Endometrial microvascular endothelial cells (primary cell): Measurements from ENCODE around the gene PRPF31. TPM values are rescaled to one million over a fixed set of nuclear protein-coding genes. Genes with fewer than 3 reads are reported as not detected.

ENCODE experiments used
- in situ Hi-C: cut with HindIII; loops from 2 replicates; pipeline ENCODE4 v1.10.0; 2017; ENCODE audit warnings: low sequenced_read_pairs, low pct_unique_long_range_greater_than_20kb; ENCODE audit errors: inconsistent ontology term
- total RNA-seq: library from RNA; depleted of rRNA; stranded (reverse); fragments of >200 nt; gene quantifications from one replicate; pipeline ENCODE4 v1.2.3, GENCODE V29; 2015; ENCODE audit errors: inconsistent ontology term

Gene PRPF31
- total RNA-seq, 1 donor from 2014 or later: 127 TPM

DNA sequence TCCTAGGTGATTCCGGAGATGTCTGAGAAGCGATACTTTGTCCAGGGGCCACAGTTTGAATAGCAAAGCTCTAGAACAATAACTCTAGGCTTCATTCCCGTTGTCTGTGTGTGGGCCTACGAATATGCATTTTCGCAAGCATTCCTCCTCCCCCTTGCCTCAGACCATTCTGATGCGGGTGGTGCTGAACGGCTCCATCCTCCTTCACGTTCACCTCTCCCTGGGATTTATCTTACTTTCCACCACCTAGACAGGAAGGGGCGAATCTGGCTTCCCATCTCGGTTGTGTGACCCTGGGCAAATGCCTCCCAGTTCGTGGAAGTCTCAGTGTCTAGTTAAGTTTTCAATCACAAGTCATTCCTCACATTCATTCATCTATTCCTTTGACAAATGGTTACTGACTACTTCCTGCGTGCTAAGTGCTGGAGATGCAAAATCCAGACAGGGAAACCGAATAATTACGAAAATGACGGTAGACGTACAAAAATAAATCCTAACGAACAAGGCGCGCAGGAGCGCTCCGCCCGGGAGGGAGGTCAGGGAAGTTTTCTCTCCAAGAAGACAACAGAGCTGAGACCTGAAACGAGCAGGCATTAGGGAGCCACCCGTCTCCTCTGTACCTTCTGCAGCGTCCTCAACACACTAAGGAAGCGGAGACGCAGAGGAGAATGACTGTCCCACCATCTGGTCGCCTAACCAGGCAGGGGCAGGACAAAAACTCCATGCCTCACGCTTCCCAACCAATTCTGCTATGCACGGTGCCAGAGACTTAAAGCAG is 20.7 kb downstream of the PRPF31 start:
- in situ Hi-C loops: no loop called here

DNA sequence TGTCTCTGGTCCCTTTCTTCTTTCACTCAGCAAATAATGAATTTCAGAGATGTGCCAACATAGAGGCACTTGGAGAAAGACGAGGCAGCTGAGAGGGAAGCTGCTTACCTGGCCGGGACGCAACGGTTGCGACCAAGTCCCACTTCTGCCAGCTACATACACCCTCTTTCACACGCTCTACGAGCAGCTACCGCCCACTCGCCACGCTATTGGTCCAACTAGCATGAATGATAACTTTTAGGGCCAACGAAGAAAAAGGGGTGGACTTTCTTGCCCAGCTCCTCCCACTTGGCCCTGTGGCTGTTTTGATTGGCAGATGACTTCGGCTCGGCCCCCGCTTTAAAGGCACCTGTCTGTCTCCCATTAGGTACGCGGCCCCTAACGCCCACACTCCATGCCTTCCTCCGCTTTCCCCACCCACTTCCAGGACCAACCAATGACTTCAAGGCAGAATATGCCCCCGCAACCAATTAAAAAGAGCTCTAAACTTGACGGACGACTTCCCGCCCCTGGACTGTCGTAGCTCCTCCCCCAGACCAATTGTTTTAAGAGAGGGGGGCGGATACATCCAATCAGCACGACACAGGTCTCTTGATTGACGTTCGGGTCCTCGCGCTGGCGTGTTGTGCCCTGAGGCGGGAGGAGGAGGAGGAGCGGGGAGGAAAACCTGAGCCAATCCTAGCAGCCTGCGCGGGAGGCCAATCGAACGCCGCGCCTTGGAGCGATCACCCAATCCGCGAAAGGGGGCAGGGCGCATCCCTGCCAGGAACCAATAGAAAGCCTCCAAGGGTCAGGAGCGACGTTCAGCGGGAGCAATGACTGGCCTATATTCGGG is 21.5 kb downstream of the PRPF31 start:
- in situ Hi-C loops: no loop called here

DNA sequence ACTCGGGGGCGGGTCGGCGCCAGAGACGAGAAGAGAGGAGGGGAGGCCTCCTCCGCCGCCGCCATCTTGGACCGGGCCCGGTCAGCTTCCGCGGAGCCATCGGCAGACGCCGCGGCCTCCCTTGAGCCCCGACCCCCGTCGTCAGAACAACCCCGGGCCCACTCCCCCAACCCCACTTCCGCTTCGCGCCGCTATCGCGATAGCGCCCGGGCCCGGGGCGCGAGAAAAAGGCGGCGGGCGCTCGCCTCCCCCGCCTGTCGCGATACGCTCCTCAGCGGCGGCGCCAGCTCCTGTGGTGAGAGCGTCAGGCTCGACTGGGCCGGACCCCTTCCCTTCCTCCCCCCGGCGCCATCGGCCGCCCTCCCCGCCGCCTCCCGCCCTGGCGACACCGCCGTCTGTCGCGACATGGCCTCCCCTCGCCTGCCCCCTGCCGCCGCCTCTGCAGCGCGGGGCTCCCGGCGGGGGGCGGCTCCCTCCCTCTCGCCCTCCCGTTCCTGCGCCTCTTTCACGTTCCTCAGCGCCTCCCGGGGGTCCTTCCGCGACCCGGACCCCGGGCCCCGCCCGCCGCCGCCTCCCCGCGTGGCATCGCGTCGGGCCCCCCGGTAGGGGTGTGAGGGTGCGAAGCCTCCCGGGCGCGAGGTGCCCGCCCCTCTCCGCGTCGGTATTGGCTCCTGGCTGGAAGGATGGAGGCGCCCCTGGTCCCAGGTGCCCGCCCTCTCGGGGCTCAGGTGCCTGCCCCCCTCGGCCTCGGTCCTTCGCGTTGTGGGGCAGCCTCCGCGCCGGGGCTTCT is 22.3 kb downstream of the PRPF31 start, which contains the start of gene CNOT3:
Gene CNOT3, plus strand, starts transcription at position 64 of the 790 bp plus-strand sequence. CDS start 5,217 bp downstream, outside the sequence.
- in situ Hi-C loops: no loop called here

DNA sequence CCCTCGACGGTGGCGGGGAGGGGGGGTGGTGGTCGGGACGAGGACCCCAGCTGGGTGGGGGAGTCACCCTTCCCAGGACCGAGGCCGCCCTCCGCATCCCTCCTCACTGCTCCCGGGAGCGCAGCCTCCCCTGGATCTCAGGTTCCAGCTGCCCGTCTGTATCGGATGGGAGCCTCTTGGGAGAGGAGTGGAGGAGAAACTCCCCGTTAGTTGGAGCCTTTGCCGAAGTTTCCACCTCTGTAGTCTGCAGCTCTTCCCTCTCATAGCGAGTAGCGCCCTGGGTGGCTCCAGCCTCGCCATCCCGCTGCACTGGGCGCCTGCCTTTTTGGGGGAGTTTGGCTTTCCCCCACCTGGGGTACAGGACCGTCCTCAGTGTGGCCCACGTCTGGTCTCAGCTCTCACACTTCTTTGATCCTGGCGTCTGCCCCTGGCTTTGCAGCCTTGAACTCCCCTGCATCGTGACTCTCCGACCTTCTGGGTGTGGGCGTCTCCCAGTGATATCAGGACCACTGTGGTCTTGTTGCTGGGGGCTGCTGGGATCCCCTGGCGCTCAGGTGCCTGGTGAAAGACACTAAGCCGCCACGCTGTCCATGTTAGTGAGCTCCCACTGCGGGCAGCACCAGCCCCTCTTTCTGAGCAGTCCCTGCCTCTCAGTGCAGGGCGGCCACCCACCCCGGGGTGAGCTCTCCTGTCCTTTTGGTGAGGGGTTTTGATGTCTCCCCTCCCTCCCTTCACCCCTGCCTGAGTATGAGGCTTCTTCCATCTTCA is 23.1 kb downstream of the PRPF31 start:
- in situ Hi-C loops: no loop called here

DNA sequence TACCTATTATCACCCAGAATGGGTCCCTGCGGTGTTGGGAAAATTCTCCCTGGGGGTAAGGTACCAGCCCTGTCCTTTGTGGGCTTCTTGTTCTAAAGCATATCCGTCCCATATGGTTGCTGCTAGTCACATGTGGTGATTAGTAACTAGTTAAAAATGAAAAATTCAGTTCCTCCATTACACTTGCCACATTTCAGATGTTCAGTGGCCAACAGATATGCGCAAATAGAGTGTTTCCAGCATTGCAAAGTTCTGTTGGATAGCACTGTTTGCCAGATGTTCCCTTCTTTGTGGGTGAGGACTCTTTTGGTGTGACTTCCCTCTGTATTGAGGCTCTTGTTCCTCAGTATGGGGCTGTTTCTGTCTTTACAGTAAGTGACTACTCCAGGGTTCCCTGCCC is 25.8 kb downstream of the PRPF31 start:
- in situ Hi-C loops: no loop called here

DNA sequence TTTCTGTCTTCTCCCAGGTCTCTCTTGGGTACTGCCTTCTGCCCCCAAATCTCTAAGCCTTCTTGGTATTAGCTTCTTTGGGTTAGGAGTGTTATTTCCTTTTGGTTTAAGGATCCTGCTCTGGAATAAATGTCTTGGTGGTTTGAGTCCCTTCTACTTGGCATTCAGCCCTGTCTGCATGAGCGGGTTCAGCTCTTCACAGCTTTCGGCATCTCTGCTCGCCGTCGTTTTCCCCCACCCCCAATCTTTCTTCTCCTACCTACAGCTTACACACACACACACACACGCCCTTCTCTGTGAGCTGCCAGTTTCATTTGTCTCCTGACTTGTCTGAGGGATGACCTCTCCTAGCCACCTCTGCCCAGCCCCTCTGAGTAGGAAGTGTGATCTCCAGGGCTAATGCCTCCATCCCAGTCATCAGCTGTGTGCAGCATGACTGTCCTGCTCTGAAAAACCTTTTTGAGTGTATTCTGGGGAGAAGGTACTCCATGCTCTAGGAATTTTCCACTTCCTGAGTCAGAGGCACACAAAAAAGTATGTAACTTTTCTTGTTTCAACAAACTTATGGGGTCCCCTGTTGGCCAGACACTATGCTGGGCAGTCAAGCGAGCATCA is 26.7 kb downstream of the PRPF31 start:
- in situ Hi-C loops: no loop called here

DNA sequence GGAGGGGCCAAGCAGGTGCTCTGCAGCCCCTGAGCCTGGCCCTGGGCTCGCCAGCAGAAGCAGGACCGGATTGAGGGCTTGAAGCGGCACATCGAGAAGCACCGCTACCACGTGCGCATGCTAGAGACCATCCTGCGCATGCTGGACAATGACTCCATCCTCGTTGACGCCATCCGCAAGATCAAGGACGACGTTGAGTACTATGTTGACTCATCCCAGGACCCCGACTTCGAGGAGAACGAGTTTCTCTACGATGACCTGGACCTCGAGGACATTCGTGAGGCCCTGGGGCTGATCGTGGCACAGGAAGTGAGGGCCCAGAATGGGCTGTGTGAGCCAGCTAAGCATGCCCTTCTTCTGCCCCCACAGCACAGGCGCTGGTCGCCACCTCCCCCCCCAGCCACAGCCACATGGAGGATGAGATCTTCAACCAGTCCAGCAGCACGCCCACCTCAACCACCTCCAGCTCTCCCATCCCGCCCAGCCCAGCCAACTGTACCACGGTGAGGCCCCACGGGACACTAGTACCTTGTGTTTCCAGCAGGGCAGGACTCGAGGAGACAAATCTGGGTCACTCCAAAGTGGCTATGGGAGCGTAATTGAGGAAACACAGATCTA is 30.1 kb downstream of the PRPF31 start:
- in situ Hi-C loops: no loop called here

DNA sequence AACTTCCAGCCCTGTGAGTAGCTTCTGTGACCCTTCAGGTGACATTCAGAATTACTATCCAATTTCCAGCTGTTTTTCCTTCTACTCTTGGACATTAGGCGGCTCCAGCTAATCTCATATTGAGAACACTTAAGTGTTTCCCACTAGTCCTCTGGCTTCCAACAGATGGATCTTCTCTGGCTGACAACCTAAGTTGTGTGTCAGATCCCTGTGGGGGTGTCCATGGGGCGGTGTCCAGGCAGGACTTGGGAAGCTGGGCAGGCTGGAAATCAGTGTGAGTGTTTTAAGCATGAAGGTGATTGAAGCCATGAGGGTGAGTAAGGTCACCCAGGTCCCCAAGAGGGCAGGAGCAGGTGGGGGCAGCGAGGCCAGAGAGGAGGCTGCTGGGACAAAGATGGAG is 32.1 kb downstream of the PRPF31 start:
- in situ Hi-C loops: no loop called here

DNA sequence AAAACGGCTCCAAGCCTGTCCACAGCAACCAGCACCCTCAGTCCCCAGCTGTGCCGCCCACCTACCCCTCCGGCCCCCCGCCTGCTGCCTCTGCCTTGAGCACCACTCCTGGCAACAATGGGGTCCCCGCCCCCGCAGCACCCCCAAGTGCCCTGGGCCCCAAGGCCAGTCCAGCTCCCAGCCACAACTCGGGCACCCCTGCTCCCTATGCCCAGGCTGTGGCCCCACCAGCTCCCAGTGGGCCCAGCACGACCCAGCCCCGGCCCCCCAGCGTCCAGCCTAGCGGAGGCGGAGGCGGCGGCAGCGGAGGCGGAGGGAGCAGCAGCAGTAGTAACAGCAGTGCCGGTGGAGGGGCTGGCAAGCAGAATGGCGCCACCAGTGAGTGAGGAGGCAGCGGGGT is 32.6 kb downstream of the PRPF31 start:
- in situ Hi-C loops: no loop called here

DNA sequence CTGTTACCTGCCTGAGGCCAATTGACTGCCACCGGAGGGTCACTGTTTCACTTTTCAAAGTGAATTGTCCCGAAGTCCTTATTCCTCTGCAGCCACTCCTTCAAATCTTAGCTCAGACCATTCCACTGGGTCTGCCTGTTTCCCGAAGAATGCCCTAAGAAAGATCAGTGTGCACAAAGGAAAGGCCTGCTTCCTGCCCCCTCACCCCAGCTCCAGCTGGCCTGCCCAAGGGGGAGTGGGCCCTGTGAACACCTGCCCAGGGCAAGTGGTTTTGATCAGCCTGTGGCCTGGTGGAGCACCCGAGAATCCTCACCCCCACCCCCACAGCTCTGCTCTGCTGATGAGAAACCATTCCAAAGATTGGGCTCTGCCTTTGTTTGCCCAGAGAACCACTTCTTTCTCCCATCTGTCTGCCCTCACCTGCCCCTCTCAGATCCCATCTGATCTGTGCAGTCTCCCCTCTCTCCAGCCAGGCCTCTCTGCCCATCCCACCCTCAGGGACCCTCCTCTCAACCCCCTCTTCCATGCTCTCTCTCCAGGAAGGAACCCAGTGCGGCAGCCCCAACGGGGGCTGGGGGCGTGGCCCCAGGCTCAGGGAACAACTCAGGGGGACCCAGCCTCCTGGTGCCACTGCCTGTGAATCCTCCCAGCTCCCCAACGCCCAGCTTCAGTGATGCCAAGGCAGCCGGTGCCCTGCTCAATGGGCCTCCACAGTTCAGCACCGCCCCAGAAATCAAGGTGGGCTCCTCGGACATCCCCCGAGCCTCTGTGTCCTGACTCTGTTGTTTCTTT is 33.7 kb downstream of the PRPF31 start:
- in situ Hi-C loops: no loop called here

DNA sequence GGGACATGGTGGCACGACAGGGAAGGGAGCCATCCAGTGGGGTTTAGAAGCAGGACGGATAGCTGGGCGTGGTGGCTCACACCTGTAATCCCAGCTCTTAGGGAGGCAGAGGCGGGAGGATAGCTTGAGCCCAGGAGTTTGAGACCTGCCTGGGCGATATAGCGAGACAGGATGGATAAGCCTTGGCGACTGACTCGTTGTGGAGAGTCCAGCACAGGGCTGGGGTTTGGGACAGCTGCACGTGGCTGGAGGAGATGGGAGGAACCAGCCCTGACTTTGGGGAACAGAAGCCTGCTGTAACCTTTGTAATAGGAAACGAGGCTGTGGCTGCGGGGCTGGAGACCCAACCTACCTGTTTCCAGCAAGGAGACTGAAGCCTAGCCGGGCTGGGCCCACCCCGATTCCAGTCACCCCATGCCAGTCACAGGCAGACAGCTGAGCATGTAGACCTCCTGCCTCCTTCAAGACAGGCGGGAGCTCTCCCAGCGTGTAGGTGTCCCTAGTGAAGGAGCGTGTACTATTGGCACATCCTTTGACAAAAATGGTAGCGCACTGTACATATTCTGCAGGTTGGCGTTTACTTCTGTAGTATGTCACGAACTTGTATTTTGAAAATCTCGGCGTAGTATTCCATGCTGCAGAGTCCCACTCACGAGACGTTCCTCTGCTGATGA is 35.9 kb downstream of the PRPF31 start:
- in situ Hi-C loops: no loop called here

DNA sequence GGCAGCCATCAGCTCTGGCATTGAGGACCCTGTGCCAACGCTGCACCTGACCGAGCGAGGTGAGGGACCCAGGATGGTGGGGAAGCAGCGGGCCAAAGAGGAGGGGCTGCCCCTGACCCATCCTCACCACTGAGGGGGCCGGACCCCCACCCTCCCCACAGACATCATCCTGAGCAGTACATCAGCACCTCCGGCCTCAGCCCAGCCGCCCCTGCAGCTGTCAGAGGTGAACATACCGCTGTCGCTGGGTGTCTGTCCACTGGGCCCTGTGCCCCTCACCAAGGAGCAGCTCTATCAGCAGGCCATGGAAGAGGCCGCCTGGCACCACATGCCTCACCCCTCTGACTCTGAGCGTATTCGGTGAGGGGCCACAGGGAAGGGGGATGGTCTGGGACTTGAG is 36.7 kb downstream of the PRPF31 start:
- in situ Hi-C loops: no loop called here

DNA sequence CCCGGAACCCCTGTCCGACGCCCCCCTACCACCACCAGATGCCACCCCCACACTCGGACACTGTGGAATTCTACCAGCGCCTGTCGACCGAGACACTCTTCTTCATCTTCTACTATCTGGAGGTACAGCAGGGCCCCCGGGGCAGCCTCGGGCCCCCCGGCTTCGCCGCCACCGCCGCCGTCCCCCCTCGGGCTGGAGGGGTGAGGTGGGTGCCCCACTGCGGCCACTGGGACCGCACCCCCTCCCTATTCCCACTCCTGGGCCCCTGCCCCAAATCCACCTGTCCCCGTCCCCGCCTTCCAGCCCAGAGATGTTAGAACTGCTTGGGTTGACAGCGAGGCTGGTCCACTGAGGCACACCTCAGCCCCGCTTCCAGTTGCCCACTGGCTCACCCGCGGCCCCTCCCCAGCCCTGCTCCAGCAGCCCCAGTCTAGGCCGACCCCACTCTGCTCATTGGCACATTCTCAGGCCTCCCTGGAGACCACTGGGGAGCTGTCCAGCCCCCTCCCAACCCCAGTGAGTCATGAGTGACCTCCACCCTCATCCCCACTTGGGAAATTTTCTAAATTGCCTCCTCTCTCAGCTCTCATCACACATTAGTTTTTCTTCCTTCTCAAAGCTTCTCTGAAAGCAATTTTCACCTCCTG is 37.4 kb downstream of the PRPF31 start:
- in situ Hi-C loops: no loop called here

DNA sequence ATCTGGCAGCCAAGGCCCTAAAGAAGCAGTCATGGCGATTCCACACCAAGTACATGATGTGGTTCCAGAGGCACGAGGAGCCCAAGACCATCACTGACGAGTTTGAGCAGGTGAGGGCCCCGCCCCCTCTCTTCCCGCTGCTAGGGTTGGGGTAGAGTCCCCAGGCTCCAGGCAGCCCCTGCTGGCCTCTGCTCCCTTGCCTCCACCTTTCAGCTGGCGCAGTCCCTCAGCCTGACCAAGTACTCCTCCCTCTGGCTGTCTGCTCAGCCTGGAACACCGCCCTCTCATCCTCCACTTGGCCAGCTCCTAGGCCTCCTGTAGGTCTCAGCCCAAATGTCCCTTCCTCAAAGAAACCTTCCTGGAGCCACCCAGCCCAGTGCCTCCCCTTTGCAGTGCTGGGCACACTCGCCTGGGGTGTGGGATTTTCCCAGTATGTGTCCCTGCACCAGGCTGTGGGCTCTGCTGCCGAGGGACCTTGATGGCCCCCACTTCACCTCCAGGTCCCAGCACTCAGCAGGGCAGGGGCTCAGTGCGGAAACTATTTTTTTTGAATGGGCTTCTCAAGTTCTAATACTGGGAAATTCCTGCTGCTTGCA is 38.3 kb downstream of the PRPF31 start:
- in situ Hi-C loops: no loop called here

DNA sequence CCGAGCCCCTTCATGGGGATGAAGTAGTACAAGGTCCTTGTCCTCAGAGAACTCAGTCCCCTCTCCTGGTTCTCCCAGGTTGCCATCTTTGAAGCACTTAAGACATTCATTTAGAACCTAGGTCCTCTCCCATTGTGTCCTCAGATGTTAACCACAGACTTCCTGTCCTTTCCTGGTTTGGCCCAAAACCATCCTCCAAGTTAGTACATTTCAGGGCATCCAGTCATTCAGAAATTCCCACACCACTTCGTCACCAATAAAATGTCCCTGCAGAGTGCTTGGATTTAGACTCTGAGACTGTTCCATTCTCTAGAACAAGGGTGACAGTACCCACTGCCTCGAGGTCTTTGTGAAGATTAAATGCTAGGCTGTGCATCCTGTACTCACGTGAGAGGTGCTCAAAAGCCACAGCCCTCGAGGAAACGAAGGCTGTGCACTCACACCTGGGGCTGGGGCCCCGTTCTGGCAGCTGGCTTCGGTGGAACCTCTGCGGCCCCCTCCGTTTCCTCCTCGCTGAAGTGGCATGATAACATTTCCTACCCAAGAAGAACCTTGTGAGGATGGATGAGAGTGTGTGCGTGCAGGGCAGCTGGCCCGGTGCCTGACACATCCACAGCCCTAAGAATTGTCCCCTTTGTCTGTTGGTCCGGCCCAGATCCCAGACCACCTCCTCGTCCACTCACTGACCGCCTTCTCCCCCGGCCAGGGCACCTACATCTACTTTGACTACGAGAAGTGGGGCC is 39.2 kb downstream of the PRPF31 start:
- in situ Hi-C loops: no loop called here
